Thyroid gland (tissue), 4 donors: ENCODE measurements around the gene PSAP. TPM values are rescaled to one million over a fixed set of nuclear protein-coding genes. Genes with fewer than 3 reads are reported as not detected.
"Not testable (repeated sequence)": the region's sequence is repeated elsewhere in the genome, so short reads cannot be mapped to it uniquely, and the experiment has no call there.

ENCODE experiments used
- DNase-seq, 2 donors: peaks; one replicate each; pipeline ENCODE4 v3.0.0-alpha.2; 2019
- H3K27ac ChIP-seq, 3 donors: fragments of 200-600 bp; sonication (generic); 1 replicate in 2 of 3; 2 replicates in 1 of 3; pipeline ENCODE4 v1.5.1; 2016 to 2019; ENCODE audit warnings: mild to moderate bottlenecking in 1 of 3, moderate library complexity in 1 of 3
- H3K27me3 ChIP-seq: fragments of 200-600 bp; sonication (generic); one replicate; pipeline ENCODE4 v1.5.1; 2019
- H3K36me3 ChIP-seq, 2 donors: fragments of 200-600 bp; sonication (generic); one replicate each; pipeline ENCODE4 v1.5.1; 2016 to 2019
- H3K4me1 ChIP-seq, 2 donors: fragments of 200-600 bp; sonication (generic); one replicate each; pipeline ENCODE4 v1.5.1; 2017 to 2019
- H3K4me3 ChIP-seq, 3 donors: fragments of 200-600 bp; sonication (generic); replicated peaks in 1 of 3; 1 replicate in 2 of 3; 2 replicates in 1 of 3; pipeline ENCODE4 v1.5.1; 2016; ENCODE audit warnings: mild to moderate bottlenecking in 1 of 3
- H3K9me3 ChIP-seq: fragments of 200-600 bp; sonication (generic); one replicate; pipeline ENCODE4 v1.5.1; 2017
- CTCF ChIP-seq, 6 experiments: fragments of 200-600 bp in 3 of 6; fragments of 450-650 bp in 3 of 6; sonication (generic) in 3 of 6; IDR thresholded peaks; one replicate each; pipeline ENCODE4 v1.5.1; 2016 to 2019; ENCODE audit warnings: antibody characterized with exemption in 6 of 6, mild to moderate bottlenecking in 2 of 6, inconsistent platforms in 1 of 6, moderate library complexity in 1 of 6
- POLR2A ChIP-seq, 2 donors: fragments of 450-650 bp; IDR thresholded peaks; one replicate each; pipeline ENCODE4 v1.6.1; 2017; ENCODE audit warnings: antibody characterized with exemption in 2 of 2, mild to moderate bottlenecking in 2 of 2, moderate library complexity in 1 of 2
- WGBS, 2 donors: methylation state at CpG; one replicate each; pipeline ENCODE4 v1.1.5; 2017; 5-methylcytosine and 5-hydroxymethylcytosine counted together
- intact Hi-C: fragments of 100-400 bp; cut with DNase I; formaldehyde crosslinking; loops from one replicate; pipeline ENCODE4 v1.15.1; 2023
- total RNA-seq, 4 donors: library from RNA; depleted of rRNA; stranded (reverse); fragments of >200 nt; gene quantifications; one replicate each; pipeline ENCODE4 v1.2.3, GENCODE V29; 2016

The PSAP gene
- total RNA-seq, 4 donors from 2014 or later = 978 to 1,211 (median 1,123) TPM

DNA sequence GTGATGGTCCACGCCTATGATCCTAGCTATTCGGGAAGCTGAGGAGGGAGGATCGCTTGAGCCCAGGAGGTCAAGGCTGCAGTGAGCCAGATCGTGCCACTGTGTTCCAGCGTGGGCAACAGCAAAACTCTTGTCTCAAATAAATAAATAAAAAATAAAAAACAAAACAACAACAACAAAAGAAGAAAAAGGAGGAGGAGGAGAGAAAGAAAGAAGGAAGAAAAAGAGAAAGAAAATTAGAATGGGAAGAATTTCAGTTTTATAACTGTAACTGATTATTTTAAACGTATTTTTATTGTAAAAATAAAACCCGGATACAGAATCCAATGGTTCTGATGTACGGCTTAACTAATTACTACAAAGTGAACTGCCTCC is 37.2 kb upstream of the PSAP start:
- H3K9me3 ChIP-seq = no peaks in the 10 kb centered on the region
- intact Hi-C loops = no loop called here
- WGBS, 2 donors = 66 to 72% methylated on average over 8 of the region's 8 CpGs
- peaks cover 5 to 19% of the 10 kb centered on the region in 2 donors for H3K4me1 ChIP-seq
- H3K27ac ChIP-seq = peak overlapping the region in 2 of 3 donors; percentile 51
- no peaks in the 10 kb centered on the region for H3K36me3 ChIP-seq
- TF ChIP-seq POLR2A (IDR thresholded peaks at IDR 0.05) = no peak
- no peak for TF ChIP-seq CTCF (IDR thresholded peaks at IDR 0.05)
- no peak for DNase-seq
- H3K27me3 ChIP-seq = no peaks in the 10 kb centered on the region
- H3K4me3 ChIP-seq = peak overlapping the region in 1 of 3 donors; percentile 32

- no peak for DNase-seq
- Histone ChIP-seq H3K36me3 (no peaks in the 10 kb centered on the region), H3K4me1 (peaks cover 5 to 19% of the 10 kb centered on the region in 2 donors), H3K27me3 (no peaks in the 10 kb centered on the region), H3K9me3 (no peaks in the 10 kb centered on the region), H3K4me3 (no peak overlapping the region), H3K27ac (peak overlapping the region in 1 of 3 donors; percentile 51)
- intact Hi-C loops = no loop called here
- WGBS, 2 donors = 84 to 95% methylated on average over 4 of the region's 4 CpGs
- TF ChIP-seq CTCF (IDR thresholded peaks at IDR 0.05) (no peak), POLR2A (IDR thresholded peaks at IDR 0.05) (no peak)
Measured at GRCh38 chr10:71887743-71888142, 36.7 kb upstream of the PSAP start.

- H3K4me1 ChIP-seq = peaks cover 8 to 20% of the 10 kb centered on the region in 2 donors
- no peaks in the 10 kb centered on the region for H3K36me3 ChIP-seq
- H3K27ac ChIP-seq = no peak overlapping the region
- H3K27me3 ChIP-seq = no peaks in the 10 kb centered on the region
- TF ChIP-seq CTCF (IDR thresholded peaks at IDR 0.05) = no peak
- TF ChIP-seq POLR2A (IDR thresholded peaks at IDR 0.05) = no peak
- no peak overlapping the region for H3K4me3 ChIP-seq
- intact Hi-C loops = no loop called here
- no peak for DNase-seq
- no peaks in the 10 kb centered on the region for H3K9me3 ChIP-seq
- 75 to 84% methylated on average over 10 of the region's 10 CpGs for WGBS, 2 donors
Measured at GRCh38 chr10:71882813-71883659, 32.0 kb upstream of the PSAP start.

GRCh38 chr10:71881647-71882355 is 30.8 kb upstream of the PSAP start:
- Histone ChIP-seq H3K4me3 (no peak overlapping the region), H3K27ac (peak overlapping the region in 1 of 3 donors; percentile 10), H3K4me1 (peaks cover 8 to 20% of the 10 kb centered on the region in 2 donors), H3K27me3 (no peaks in the 10 kb centered on the region), H3K9me3 (no peaks in the 10 kb centered on the region), H3K36me3 (no peaks in the 10 kb centered on the region)
- no peak for TF ChIP-seq POLR2A (IDR thresholded peaks at IDR 0.05)
- no peak for TF ChIP-seq CTCF (IDR thresholded peaks at IDR 0.05)
- intact Hi-C loops = no loop called here
- 93 to 94% methylated on average over 8 to 9 of the region's 9 CpGs for WGBS, 2 donors
- DNase-seq = no peak

DNA sequence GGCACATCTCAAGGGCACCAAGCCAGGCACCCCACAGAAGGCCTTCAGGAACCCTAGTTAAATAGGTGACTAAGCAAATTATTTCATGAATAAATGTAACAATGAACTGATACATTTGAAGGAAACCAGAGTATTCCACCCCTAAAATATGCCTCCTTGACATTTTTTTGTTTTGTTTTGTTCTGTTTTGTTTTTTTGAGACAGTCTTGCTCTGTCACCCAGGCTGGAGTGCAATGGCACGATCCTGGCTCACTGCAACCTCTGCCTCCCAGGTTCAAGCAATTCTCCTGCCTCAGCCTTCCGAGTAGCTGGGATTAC is 30.2 kb upstream of the PSAP start:
- H3K4me1 ChIP-seq = peaks cover 8 to 20% of the 10 kb centered on the region in 2 donors
- H3K27ac ChIP-seq = peak overlapping the region in 1 of 3 donors; percentile 10
- H3K9me3 ChIP-seq, H3K36me3 ChIP-seq, DNase-seq, H3K4me3 ChIP-seq, H3K27me3 ChIP-seq, intact Hi-C loops: not testable (repeated sequence)
- 61 to 65% methylated on average over 2 of the region's 2 CpGs for WGBS, 2 donors
